ENCODE data around the gene TBC1D32. TPM values are rescaled to one million over a fixed set of nuclear protein-coding genes. Genes with fewer than 3 reads are reported as not detected.
"Not testable (repeated sequence)": the region's sequence is repeated elsewhere in the genome, so short reads cannot be mapped to it uniquely, and the experiment has no call there.

TBC1D32 gene
- total RNA-seq, result 11.3 and 13.6 TPM in 2 replicates
- long read RNA-seq, partial matches to known transcripts, result 6 of 9 reads
- long read RNA-seq, other reads (novel, unspliced or antisense), result 3 of 9 reads

GRCh38 chr6:121334299-121335086 is at the start of gene TBC1D32:
Gene TBC1D32 (minus strand): TSS chr6:121334480. CDS start chr6:121334430, 50 bp downstream.
- peak; percentile 87 for DNase-seq (ENCODE audit: low read depth, low spot score)
- Mint-ChIP-seq H3K9me3 (no peaks in the 10 kb centered on the region), H3K36me3 (ENCODE audit: low read depth) (no peaks in the 10 kb centered on the region), H3K4me1 (peaks cover 32% of the 10 kb centered on the region), H3K4me3 (peak within 1 kb of the TSS; percentile 90), H3K27me3 (ENCODE audit: low read depth) (no peaks in the 10 kb centered on the region), H3K27ac (ENCODE audit: unreplicated experiment) (peak within 1 kb of the TSS; percentile 98)
- TF ChIP-seq CTCF (conservative IDR thresholded peaks at IDR 0.05), result no peak

GRCh38 chr6:121383478-121383877 is 49.2 kb upstream of the TBC1D32 start:
- no peak overlapping the region for H3K4me3 Mint-ChIP-seq
- no peaks in the 10 kb centered on the region for H3K27me3 Mint-ChIP-seq (ENCODE audit: low read depth)
- no peaks in the 10 kb centered on the region for H3K36me3 Mint-ChIP-seq (ENCODE audit: low read depth)
- DNase-seq (ENCODE audit: low read depth, low spot score), result no peak
- no peaks in the 10 kb centered on the region for H3K9me3 Mint-ChIP-seq
- H3K4me1 Mint-ChIP-seq, result no peaks in the 10 kb centered on the region
- TF ChIP-seq CTCF (conservative IDR thresholded peaks at IDR 0.05), result no peak
- no peak overlapping the region for H3K27ac Mint-ChIP-seq (ENCODE audit: unreplicated experiment)

GRCh38 chr6:121382467-121383121 is 48.3 kb upstream of the TBC1D32 start:
- Mint-ChIP-seq H3K9me3 (no peaks in the 10 kb centered on the region), H3K27me3 (ENCODE audit: low read depth) (no peaks in the 10 kb centered on the region), H3K4me3 (no peak overlapping the region), H3K4me1 (no peaks in the 10 kb centered on the region), H3K36me3 (ENCODE audit: low read depth) (no peaks in the 10 kb centered on the region), H3K27ac (ENCODE audit: unreplicated experiment) (no peak overlapping the region)
- no peak for TF ChIP-seq CTCF (conservative IDR thresholded peaks at IDR 0.05)
- no peak for DNase-seq (ENCODE audit: low read depth, low spot score)

GRCh38 chr6:121376411-121376810 is 42.1 kb upstream of the TBC1D32 start:
- H3K4me1 Mint-ChIP-seq, result no peaks in the 10 kb centered on the region
- no peak for DNase-seq (ENCODE audit: low read depth, low spot score)
- H3K9me3 Mint-ChIP-seq, result peaks cover 5% of the 10 kb centered on the region
- H3K36me3 Mint-ChIP-seq (ENCODE audit: low read depth), result no peaks in the 10 kb centered on the region
- TF ChIP-seq CTCF (conservative IDR thresholded peaks at IDR 0.05), result no peak
- H3K4me3 Mint-ChIP-seq, result no peak overlapping the region
- H3K27ac Mint-ChIP-seq (ENCODE audit: unreplicated experiment), result no peak overlapping the region
- H3K27me3 Mint-ChIP-seq (ENCODE audit: low read depth), result no peaks in the 10 kb centered on the region

- H3K36me3 Mint-ChIP-seq (ENCODE audit: low read depth); H3K4me1 Mint-ChIP-seq; H3K27me3 Mint-ChIP-seq (ENCODE audit: low read depth); H3K27ac Mint-ChIP-seq (ENCODE audit: unreplicated experiment); H3K9me3 Mint-ChIP-seq; H3K4me3 Mint-ChIP-seq; DNase-seq (ENCODE audit: low read depth, low spot score): not testable (repeated sequence)
Observed at GRCh38 chr6:121374219-121374618, 39.9 kb upstream of the TBC1D32 start.

Data from neural crest cell (in vitro differentiated cells).